Mucosa of descending colon (tissue), 3 donors: ENCODE data around the gene OPCML. TPM values are rescaled to one million over a fixed set of nuclear protein-coding genes. Genes with fewer than 3 reads are reported as not detected.

Experiments
- ATAC-seq: fragments of 200-7000 bp; cut with Tn5 transposase; one replicate; pipeline ENCODE4 v1.9.1; 2020; ENCODE audit warnings: mild to moderate bottlenecking, moderate library complexity
- DNase-seq, 3 donors: peaks; one replicate each; pipeline ENCODE4 v3.0.0-alpha.2; 2020
- H3K36me3 ChIP-seq: fragments of 200-600 bp; one replicate; pipeline ENCODE4 v1.8.0; 2021; ENCODE audit warnings: low read depth, mild to moderate bottlenecking
- H3K4me1 ChIP-seq: fragments of 200-600 bp; one replicate; pipeline ENCODE4 v1.8.0; 2021; ENCODE audit warnings: low read depth, mild to moderate bottlenecking
- H3K4me3 ChIP-seq: fragments of 200-600 bp; one replicate; pipeline ENCODE4 v1.8.0; 2021; ENCODE audit warnings: mild to moderate bottlenecking
- H3K9me3 ChIP-seq: fragments of 200-600 bp; one replicate; pipeline ENCODE4 v1.8.0; 2021; ENCODE audit warnings: mild to moderate bottlenecking
- CTCF ChIP-seq: fragments of 200-600 bp; IDR thresholded peaks from one replicate; pipeline ENCODE4 v1.8.0; 2022; ENCODE audit warnings: antibody characterized with exemption, mild to moderate bottlenecking
- intact Hi-C, 2 donors: fragments of 100-400 bp; cut with DNase I in 1 of 2; cut with micrococcal nuclease in 1 of 2; formaldehyde crosslinking; loops; one replicate each; pipeline versions ENCODE4 v1.11.0 to v1.11.1; 2022; cut with DNase I, micrococcal nuclease
- total RNA-seq, 3 donors: library from RNA; stranded (reverse); fragmentation: NEBNext Ultra II Directional in 2 of 3; extraction: Animal tissue kit (Norgen Biotek cat#: 25700) in 2 of 3; gene quantifications; one replicate each; pipeline versions ENCODE4 v1.2.1 to v1.2.4, GENCODE V29; 2021 to 2023
- donor health status: DM: no; HTN: no; CAD: no; lungs with moderate emphysema.
- donor health status: DM: no; HTN: no; CAD: no.
- donor health status: DM: no; HTN: yes; CAD: no.

The OPCML gene
- total RNA-seq, 3 donors from 2014 or later = 0.10 to 0.47 TPM; not detected in 1

GRCh38 chr11:132839236-132839945 lies 692.9 kb downstream of the OPCML start:
- no peaks in the 10 kb centered on the region for H3K36me3 ChIP-seq
- ATAC-seq (no peak), DNase-seq (no peak)
- no peak for TF ChIP-seq CTCF
- H3K4me3 ChIP-seq = no peak overlapping the region
- no peaks in the 10 kb centered on the region for H3K4me1 ChIP-seq
- peaks cover 39% of the 10 kb centered on the region for H3K9me3 ChIP-seq
- intact Hi-C loops = no loop called here

- Histone ChIP-seq H3K4me3 (no peak overlapping the region), H3K9me3 (peaks cover 46% of the 10 kb centered on the region), H3K36me3 (no peaks in the 10 kb centered on the region), H3K4me1 (no peaks in the 10 kb centered on the region)
- intact Hi-C loops = no loop called here
- DNase-seq = no peak
- no peak for ATAC-seq
- TF ChIP-seq CTCF = no peak
These were observed 693.7 kb downstream of the OPCML start for GRCh38 chr11:132838627-132839026.

- H3K9me3 ChIP-seq = peaks cover 28% of the 10 kb centered on the region
- no peaks in the 10 kb centered on the region for H3K4me1 ChIP-seq
- no peak for DNase-seq
- intact Hi-C loops = no loop called here
- no peak for TF ChIP-seq CTCF
- no peak for ATAC-seq
- no peak overlapping the region for H3K4me3 ChIP-seq
- no peaks in the 10 kb centered on the region for H3K36me3 ChIP-seq
These were observed 701.0 kb downstream of the OPCML start for GRCh38 chr11:132831272-132831671.

GRCh38 chr11:132824642-132825041 lies 707.7 kb downstream of the OPCML start:
- no peak for ATAC-seq
- Histone ChIP-seq H3K4me3 (no peak overlapping the region), H3K9me3 (peaks cover 9% of the 10 kb centered on the region)

GRCh38 chr11:132822276-132822675 lies 710.0 kb downstream of the OPCML start:
- Histone ChIP-seq H3K4me3 (no peak overlapping the region), H3K9me3 (peaks cover 9% of the 10 kb centered on the region), H3K4me1 (no peaks in the 10 kb centered on the region), H3K36me3 (no peaks in the 10 kb centered on the region)
- no peak for DNase-seq
- ATAC-seq = no peak
- no peak for TF ChIP-seq CTCF
- intact Hi-C loops = no loop called here

More at GRCh38 chr11:132824642-132825041, 707.7 kb downstream of the OPCML start:
- no peak for TF ChIP-seq CTCF
- H3K36me3 ChIP-seq = no peaks in the 10 kb centered on the region
- H3K4me1 ChIP-seq = no peaks in the 10 kb centered on the region
- no peak for DNase-seq
- intact Hi-C loops = no loop called here

GRCh38 chr11:132821499-132821898 lies 710.8 kb downstream of the OPCML start:
- TF ChIP-seq CTCF = no peak
- no peak for ATAC-seq
- H3K4me3 ChIP-seq = no peak overlapping the region
- no peaks in the 10 kb centered on the region for H3K36me3 ChIP-seq
- intact Hi-C loops = no loop called here
- no peak for DNase-seq
- no peaks in the 10 kb centered on the region for H3K4me1 ChIP-seq
- H3K9me3 ChIP-seq = peaks cover 4% of the 10 kb centered on the region
